ENCODE data around the gene PTPN1.

Gene PTPN1

GRCh38 chr20:50467174-50467573, 43.0 kb upstream of the PTPN1 start:
- in situ Hi-C loops (cut with MboI; ENCODE audit: low pct_unique_long_range_greater_than_20kb, low sequenced_read_pairs, unreplicated experiment) = no loop called here
- TF ChIP-seq CTCF (IDR thresholded peaks at IDR 0.05; ENCODE audit: extremely low read depth, insufficient read depth, missing control alignments) = no peak
- no peak for DNase-seq (ENCODE audit: low spot score)

GRCh38 chr20:50467718-50468356, 42.3 kb upstream of the PTPN1 start:
- in situ Hi-C loops (cut with MboI; ENCODE audit: low pct_unique_long_range_greater_than_20kb, low sequenced_read_pairs, unreplicated experiment) = no loop called here
- TF ChIP-seq CTCF (IDR thresholded peaks at IDR 0.05; ENCODE audit: extremely low read depth, insufficient read depth, missing control alignments) = no peak
- no peak for DNase-seq (ENCODE audit: low spot score)

GRCh38 chr20:50468378-50468798, 41.8 kb upstream of the PTPN1 start:
- no peak for TF ChIP-seq CTCF (IDR thresholded peaks at IDR 0.05; ENCODE audit: extremely low read depth, insufficient read depth, missing control alignments)
- in situ Hi-C loops (cut with MboI; ENCODE audit: low pct_unique_long_range_greater_than_20kb, low sequenced_read_pairs, unreplicated experiment) = no loop called here
- DNase-seq (ENCODE audit: low spot score) = no peak

- no peak for TF ChIP-seq CTCF (IDR thresholded peaks at IDR 0.05; ENCODE audit: extremely low read depth, insufficient read depth, missing control alignments)
- in situ Hi-C loops (cut with MboI; ENCODE audit: low pct_unique_long_range_greater_than_20kb, low sequenced_read_pairs, unreplicated experiment) = no loop called here
- no peak for DNase-seq (ENCODE audit: low spot score)
These were observed 40.9 kb upstream of the PTPN1 start for GRCh38 chr20:50469176-50469723.

- in situ Hi-C loops (cut with MboI; ENCODE audit: low pct_unique_long_range_greater_than_20kb, low sequenced_read_pairs, unreplicated experiment) = loop anchor here (5.0 kb wide), 1 partner anchor 103 kb away; no protein-coding TSS in a partner anchor
- no peak for TF ChIP-seq CTCF (IDR thresholded peaks at IDR 0.05; ENCODE audit: extremely low read depth, insufficient read depth, missing control alignments)
- no peak for DNase-seq (ENCODE audit: low spot score)
These were observed 40.4 kb upstream of the PTPN1 start for GRCh38 chr20:50469796-50470195.

- TF ChIP-seq CTCF (IDR thresholded peaks at IDR 0.05; ENCODE audit: extremely low read depth, insufficient read depth, missing control alignments) = no peak
- in situ Hi-C loops (cut with MboI; ENCODE audit: low pct_unique_long_range_greater_than_20kb, low sequenced_read_pairs, unreplicated experiment) = loop anchor here (5.0 kb wide), 1 partner anchor 102 kb away; no protein-coding TSS in a partner anchor
- DNase-seq (ENCODE audit: low spot score) = no peak
These were observed 39.8 kb upstream of the PTPN1 start for GRCh38 chr20:50470264-50470858.
